Pulmonary artery endothelial cell (primary cell): ENCODE data around the gene TYW3. TPM values are rescaled to one million over a fixed set of nuclear protein-coding genes. Genes with fewer than 3 reads are reported as not detected.

Experiments used
- DNase-seq: peaks from one replicate; pipeline ENCODE4 v3.0.0-alpha.2; 2011; ENCODE audit warnings: low read depth, low spot score
- total RNA-seq: library from RNA; depleted of rRNA; stranded (reverse); fragments of >200 nt; gene quantifications from 2 replicates; pipeline ENCODE4 v1.2.3, GENCODE V29; 2014

Gene TYW3
- total RNA-seq, 1 donor from 2014 or later = 16.4 TPM

DNA sequence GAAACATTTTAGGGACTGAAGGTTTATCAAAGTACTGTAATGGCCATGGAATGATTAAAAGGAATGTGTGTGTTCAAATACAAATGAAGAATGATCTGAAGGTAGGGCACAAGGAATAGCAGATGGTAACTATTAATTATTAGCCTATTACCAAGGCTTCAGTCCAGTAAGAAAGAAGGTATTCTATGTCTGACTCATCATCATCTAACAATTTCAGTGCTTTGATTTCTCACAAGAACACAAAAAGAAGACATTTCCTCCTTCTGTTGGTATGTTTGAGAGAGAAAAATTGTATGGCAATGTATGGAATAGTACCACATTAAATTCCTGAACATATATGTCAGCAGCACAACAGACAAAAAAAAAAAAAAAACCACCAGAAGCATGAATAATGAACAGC lies 57.5 kb downstream of the TYW3 start:
- DNase-seq = no peak

DNA sequence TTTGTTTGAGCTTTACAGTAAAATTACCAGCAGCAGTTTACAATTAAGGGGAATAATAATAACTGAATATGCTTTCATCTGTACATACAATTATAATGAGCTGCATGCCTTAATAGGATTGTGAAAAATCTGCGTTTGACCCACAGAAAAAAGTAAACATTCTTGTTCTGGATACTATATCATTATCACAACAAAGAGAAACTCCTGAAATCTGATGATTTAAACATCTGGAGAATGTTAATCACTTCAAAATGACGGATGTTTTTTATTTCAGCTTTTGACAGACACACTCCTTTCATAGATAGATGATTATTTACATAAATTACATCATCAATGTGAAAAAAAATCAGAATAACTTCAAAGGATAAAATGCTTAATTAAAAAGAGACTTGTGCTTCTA lies 58.5 kb downstream of the TYW3 start:
- DNase-seq = no peak

DNA sequence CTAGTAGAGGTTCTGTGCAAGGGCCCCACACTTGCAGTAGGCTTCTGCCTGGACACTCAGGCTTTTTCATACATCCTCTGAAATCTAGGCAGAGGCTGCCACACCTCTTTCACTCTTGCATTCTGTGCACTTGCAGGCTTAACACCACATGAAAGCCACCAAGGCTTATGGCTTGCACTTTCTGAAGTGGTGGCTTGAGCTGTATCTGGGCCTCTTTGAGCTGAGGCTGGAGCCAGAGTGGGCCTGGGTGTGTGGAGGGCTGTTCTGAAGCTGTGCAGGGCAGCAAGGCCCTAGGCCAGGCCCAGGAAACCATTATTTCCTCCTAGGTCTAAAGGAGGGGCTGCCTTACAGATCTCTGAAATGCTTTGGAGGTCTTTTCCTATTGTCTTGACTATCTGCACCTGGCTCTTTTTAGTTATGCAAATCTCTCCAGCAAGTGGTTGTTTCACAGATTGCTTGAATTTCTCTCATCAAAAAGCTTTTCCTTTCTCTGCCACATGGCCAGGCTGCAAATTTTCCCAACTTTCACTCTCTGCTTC lies 66.2 kb downstream of the TYW3 start:
- DNase-seq = no peak

DNA sequence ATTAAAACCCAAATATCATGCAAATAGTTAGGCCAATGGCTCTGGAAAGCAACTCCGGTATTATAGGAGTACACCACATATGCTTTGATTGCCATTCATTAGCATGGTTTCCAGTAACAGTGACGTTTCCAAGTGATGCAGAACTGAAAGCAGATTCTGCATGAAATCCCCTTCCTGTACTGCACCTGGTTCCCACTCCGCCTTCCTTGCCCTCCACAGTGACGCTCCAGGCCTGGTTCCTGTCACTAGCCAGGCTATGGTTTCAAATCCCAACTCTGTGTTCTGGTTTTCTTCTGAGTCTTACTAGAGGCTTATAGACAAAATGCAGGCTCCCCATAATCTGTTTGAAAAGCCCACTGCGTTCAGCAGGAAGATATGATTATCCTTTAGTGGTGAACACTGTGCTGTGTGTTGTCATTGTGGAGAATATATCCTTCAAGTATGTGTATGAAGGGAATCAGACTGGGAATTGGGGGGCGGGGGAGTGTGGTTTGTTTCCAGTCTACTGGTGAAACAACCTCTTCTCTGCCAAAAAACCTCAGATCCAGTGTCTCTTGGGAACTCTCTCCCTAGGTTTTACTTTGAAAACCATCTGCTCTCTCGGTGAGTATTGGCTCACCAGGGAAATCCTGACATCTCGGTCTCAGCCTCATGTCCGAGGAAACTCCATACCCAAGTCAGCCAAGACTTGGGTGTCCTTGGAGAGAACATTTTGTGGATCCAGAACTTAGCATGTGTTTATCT lies 78.7 kb downstream of the TYW3 start:
- no peak for DNase-seq

DNA sequence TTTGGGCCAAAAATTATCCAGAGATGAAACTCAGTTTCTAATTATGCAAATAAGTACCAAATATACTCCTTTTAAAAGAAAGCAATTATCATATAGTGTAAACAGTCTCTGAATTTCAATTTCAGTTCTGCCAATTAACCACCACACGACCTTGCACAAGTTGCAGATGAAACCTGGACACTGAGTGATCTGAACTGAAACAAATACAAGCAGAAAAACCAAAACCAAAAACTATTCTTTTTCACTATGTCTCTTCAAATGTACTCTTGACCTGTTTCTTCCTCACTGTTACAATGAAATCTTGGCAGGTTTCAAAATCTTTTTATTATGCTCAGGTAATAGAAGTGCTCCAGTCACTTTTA lies 79.2 kb downstream of the TYW3 start:
- no peak for DNase-seq

Other genes starting within 250 kb of the TYW3 start
- gene LRRC53, start 220.5 kb upstream of the TYW3 start, total RNA-seq = not detected in 2 replicates
- gene ERICH3, start 59.4 kb upstream of the TYW3 start, total RNA-seq = not detected in 2 replicates
- gene CRYZ, start 102 bp upstream of the TYW3 start, total RNA-seq = 19.7 and 33.9 TPM in 2 replicates